K562 (cell line): ENCODE measurements around the gene ZBTB9. TPM values are rescaled to one million over a fixed set of nuclear protein-coding genes. Genes with fewer than 3 reads are reported as not detected.
A peak's percentile ranks its signal among the peaks of the same experiment; 100 is the strongest.

Experiments used
- ATAC-seq: fragments of 200-7000 bp; cut with Tn5 transposase; 3 replicates; pipeline ENCODE4 v1.9.1; 2020; ENCODE audit warnings: moderate library complexity
- BruUV-seq: library from RNA; stranded (reverse); fragments of 400-500 nt; replicated peaks from 2 replicates; lab custom pipeline; 2021; lab: Mats Ljungman, UMichigan
- CTCF ChIA-PET: fragments of 300-600 bp; formaldehyde crosslinking; extraction: SDS; loops from one replicate; lab custom pipeline; 2021; ENCODE audit warnings: low intra/inter-chr PET ratio; lab: Yijun Ruan, JAX
- POLR2A ChIA-PET: fragments of 300-600, 350-650 bp; sonication (Branson Sonifier 250); formaldehyde crosslinking; extraction: SDS; loops from one replicate; lab custom pipeline; 2021; ENCODE audit warnings: antibody characterized with exemption, inconsistent platforms; lab: Yijun Ruan, JAX
- DNase-seq, 4 experiments: peaks; one replicate each; pipeline versions ENCODE4 v3.0.0 to v3.0.0-alpha.2; 2011 to 2018; ENCODE audit warnings: low spot score in 3 of 4, mixed read lengths in 3 of 4; ENCODE audit errors: extremely low read depth in 1 of 4
- FAIRE-seq: peaks from 2 replicates; lab custom pipeline; 2011; peaks lifted over from hg19 to GRCh38; lab: Jason Lieb, UNC
- H2AFZ ChIP-seq: 2 replicates; pipeline ENCODE4 v1.6.0; 2011; ENCODE audit warnings: low read depth, low read length, control low read depth, inconsistent platforms
- H3K27ac ChIP-seq: fragments of 200-600 bp; 3 replicates; pipeline ENCODE4 v1.8.0; 2011; ENCODE audit warnings: low read depth, mild to moderate bottlenecking, control low read depth, inconsistent platforms, low read length, moderate library complexity, mixed read lengths; ENCODE audit errors: extremely low read depth
- H3K27me3 ChIP-seq, 2 experiments: fragments of 300-600 bp in 1 of 2; 2 replicates in 1 of 2; 3 replicates in 1 of 2; pipeline versions ENCODE4 v1.6.0 to v1.8.0; 2011; ENCODE audit warnings: inconsistent platforms in 2 of 2, low read length in 2 of 2, mild to moderate bottlenecking in 1 of 2, mixed read lengths in 1 of 2, moderate library complexity in 1 of 2; ENCODE audit not compliant: control insufficient read depth in 2 of 2, insufficient read depth in 2 of 2
- H3K36me3 ChIP-seq: fragments of 300-600 bp; 3 replicates; pipeline ENCODE4 v1.8.0; 2011; ENCODE audit warnings: mild to moderate bottlenecking, low read length, inconsistent platforms; ENCODE audit not compliant: control insufficient read depth, insufficient read depth
- H3K4me1 ChIP-seq, 2 experiments: fragments of 200-600 bp in 1 of 2; replicated peaks in 1 of 2; 2 replicates in 1 of 2; 3 replicates in 1 of 2; pipeline versions ENCODE4 v1.5.1 to v1.8.0; 2011; ENCODE audit warnings: inconsistent platforms in 2 of 2, low read length in 2 of 2, mild to moderate bottlenecking in 1 of 2, mixed read lengths in 1 of 2, moderate library complexity in 1 of 2; ENCODE audit not compliant: control insufficient read depth in 2 of 2, insufficient read depth in 2 of 2
- H3K4me2 ChIP-seq: 2 replicates; pipeline ENCODE4 v1.6.1; 2011; ENCODE audit warnings: low read length, control low read depth, inconsistent platforms, mixed read lengths; ENCODE audit not compliant: insufficient read depth
- H3K4me3 ChIP-seq: fragments of 200-600 bp; sonication (generic), shearing (Covaris generic); 2 replicates; pipeline ENCODE4 v1.5.1; 2016; ENCODE audit warnings: control low read depth, inconsistent platforms
- H3K79me2 ChIP-seq: fragments of 200-600 bp; 3 replicates; pipeline ENCODE4 v1.8.0; 2011; ENCODE audit warnings: low read length, inconsistent platforms; ENCODE audit not compliant: control insufficient read depth, insufficient read depth
- H3K9ac ChIP-seq, 2 experiments: 2 replicates each; pipeline versions ENCODE4 v1.6.0 to v1.6.1; 2011; ENCODE audit warnings: low read depth in 2 of 2, low read length in 2 of 2, control low read depth in 1 of 2, inconsistent platforms in 1 of 2, mild to moderate bottlenecking in 1 of 2, mixed read lengths in 1 of 2; ENCODE audit not compliant: insufficient read depth in 1 of 2
- H3K9me1 ChIP-seq: one replicate; pipeline ENCODE4 v1.6.0; 2011; ENCODE audit warnings: inconsistent platforms, mild to moderate bottlenecking, low read length, moderate library complexity; ENCODE audit not compliant: control insufficient read depth, insufficient read depth
- H3K9me3 ChIP-seq: replicated peaks from 2 replicates; pipeline ENCODE4 v1.5.1; 2011; ENCODE audit warnings: low read depth, low read length, inconsistent platforms; ENCODE audit not compliant: control insufficient read depth, insufficient read depth
- H4K20me1 ChIP-seq: replicated peaks from 2 replicates; pipeline ENCODE4 v1.6.1; 2011; ENCODE audit warnings: low read length, inconsistent platforms, mixed read lengths; ENCODE audit not compliant: control insufficient read depth, insufficient read depth
- CTCFL ChIP-seq: IDR thresholded peaks from 2 replicates; pipeline ENCODE4 v1.6.1; 2011; ENCODE audit warnings: borderline replicate concordance, low read depth, mild to moderate bottlenecking, moderate library complexity, low read length; ENCODE audit not compliant: insufficient read depth, poor library complexity, severe bottlenecking
- FUS ChIP-seq: fragments of 200-400 bp; formaldehyde crosslinking; optimal IDR thresholded peaks from 2 replicates; pipeline ENCODE3; 2017; ENCODE audit warnings: low read depth, low read length
- HMG20A ChIP-seq: fragments of 450-650 bp; formaldehyde crosslinking; conservative IDR thresholded peaks from 2 replicates; pipeline ENCODE4 v1.4.0; 2020; ENCODE audit warnings: mild to moderate bottlenecking, mixed read lengths
- KLF6 ChIP-seq: fragments of 250-450 bp; sonication (Bioruptor Pico); IDR thresholded peaks from 2 replicates; pipeline ENCODE4 v1.4.0; 2020; ENCODE audit warnings: mild to moderate bottlenecking, moderate library complexity, borderline replicate concordance
- NCOA4 ChIP-seq: fragments of 450-650 bp; IDR thresholded peaks from 2 replicates; pipeline ENCODE4 v1.6.1; 2018; ENCODE audit warnings: mild to moderate bottlenecking; ENCODE audit not compliant: partially characterized antibody
- RBFOX2 ChIP-seq: fragments of 200-400 bp; formaldehyde crosslinking; IDR thresholded peaks from 2 replicates; pipeline ENCODE4 v1.6.1; 2017; ENCODE audit warnings: low read depth, mild to moderate bottlenecking, low read length, moderate library complexity
- RCOR1 ChIP-seq, 2 experiments: IDR thresholded peaks; 2 replicates each; pipeline ENCODE4 v1.6.1; 2012; ENCODE audit warnings: low read depth in 2 of 2, low read length in 2 of 2, borderline replicate concordance in 1 of 2, improper control_type of control experiment in 1 of 2
- SMAD1 ChIP-seq: fragments of 150-350 bp; IDR thresholded peaks from 2 replicates; pipeline ENCODE4 v1.6.1; 2014; ENCODE audit warnings: low read length, low read depth; ENCODE audit not compliant: partially characterized antibody
- ZNF318 ChIP-seq, 2 experiments: fragments of 450-650 bp; IDR thresholded peaks; 2 replicates each; pipeline ENCODE4 v1.6.1; 2016; ENCODE audit warnings: mild to moderate bottlenecking in 2 of 2, borderline replicate concordance in 1 of 2, low read depth in 1 of 2, moderate library complexity in 1 of 2
- ZNF41 ChIP-seq: fragments of 250-450 bp; sonication (Bioruptor Pico); conservative IDR thresholded peaks from 2 replicates; pipeline ENCODE4 v1.4.0; 2020; ENCODE audit warnings: mild to moderate bottlenecking
- WGBS: fragments of 100-300 bp; shearing (Covaris generic); methylation state at CpG from one replicate; pipeline ENCODE4 v1.1.6; 2016; ENCODE audit warnings: low coverage, mixed read lengths; ENCODE audit not compliant: insufficient coverage; ENCODE audit errors: missing lambda C conversion rate; 5-methylcytosine and 5-hydroxymethylcytosine counted together
- in situ Hi-C: fragments of 300-500 bp; cut with MboI; formaldehyde crosslinking; loops from 4 replicates; pipeline ENCODE4 v1.15.0; 2018; ENCODE audit warnings: inconsistent platforms, mixed read lengths
- intact Hi-C: fragments of 100-400 bp; cut with micrococcal nuclease; formaldehyde crosslinking; loops from 2 replicates; pipeline ENCODE4 v1.14.2; 2022
- polyA plus RNA-seq, 8 experiments: library from polyadenylated mRNA; depleted of rRNA in 4 of 8; stranded (reverse) in 5 of 8; unstranded in 3 of 8; fragments of >200 nt; fragmentation: Nextera tagmentation in 2 of 8; fragmentation: Illumina TruSeq in 1 of 8; extraction: Ambion mirVana in 2 of 8; extraction: Trizol in 1 of 8; gene quantifications; 2 replicates each; pipeline versions ENCODE4 v1.2.1 to v1.2.3, GENCODE V29; 2011 to 2014; ENCODE audit warnings: inconsistent platforms in 1 of 8, missing spikeins in 1 of 8
- total RNA-seq, 7 experiments: library from RNA; depleted of rRNA in 6 of 7; stranded (reverse); fragments of >200 nt in 6 of 7; fragmentation: Illumina TruSeq in 2 of 7; extraction: Trizol in 2 of 7; gene quantifications; 2 replicates each; pipeline versions ENCODE4 v1.2.1 to v1.2.3, GENCODE V29; 2011 to 2021; ENCODE audit warnings: low replicate concordance in 1 of 7

ZBTB9 gene
- total and polyA plus RNA-seq, 9 of the 15 experiments (the other 6 are each of a cell fraction or from before 2014, with no cell fraction given): 1.9 to 19.5 (median 10.4) TPM

GRCh38 chr6:33414592-33415271 lies 39.6 kb upstream of the ZBTB9 start:
- 59% methylated on average over 5 of the region's 12 CpGs for WGBS
- ChIA-PET POLR2A (interaction anchor here (0.6 kb wide), 1 partner anchor 22 kb away, joined by 3 read pairs; no protein-coding TSS in a partner anchor), CTCF (no interaction called here)
- peak; percentile 37 for FAIRE-seq
- in situ Hi-C loops (no loop called here), intact Hi-C loops (loop anchor here (5.0 kb wide), 1 partner anchor 117 kb away; the partner anchor contains the start of gene RGL2)
- no peak overlapping the region for H3K4me2 ChIP-seq
- H3K79me2 ChIP-seq: peaks cover 53% of the 10 kb centered on the region
- peaks cover 50% of the 10 kb centered on the region; the same call in 2 of the 3 replicates for H3K36me3 ChIP-seq
- H2AFZ ChIP-seq: no peak overlapping the region
- BruUV-seq: no TSS peak
- no peak overlapping the region for H3K4me3 ChIP-seq
- H4K20me1 ChIP-seq: peaks cover 5% of the 10 kb centered on the region
- no peak for ATAC-seq
- peak; percentile 50 to 69 (median 60) for DNase-seq
- peak overlapping the region in 1 of 2 experiments; percentile 50; a peak in 1 of 4 replicates for H3K9ac ChIP-seq
- H3K4me1 ChIP-seq: peaks cover 33 to 47% of the 10 kb centered on the region in 2 experiments
- H3K9me1 ChIP-seq: no peaks in the 10 kb centered on the region
- H3K27me3 ChIP-seq: no peaks in the 10 kb centered on the region
- no peak overlapping the region for H3K27ac ChIP-seq
- no peaks in the 10 kb centered on the region for H3K9me3 ChIP-seq
- TF ChIP-seq HMG20A (CRISPR knock-in tag): no peak
- no peak for TF ChIP-seq ZNF41 (CRISPR knock-in tag)
- peak; percentile 65 for TF ChIP-seq RBFOX2
- TF ChIP-seq KLF6 (CRISPR knock-in tag): no peak
- peak in 1 of 2 experiments; percentile 66; a peak in 1 of 4 replicates for TF ChIP-seq RCOR1 (IDR thresholded peaks at IDR 0.05; ENCODE audit: borderline replicate concordance in 1 of 2, low read depth in 2 of 2, low read length in 2 of 2)
- no peak for TF ChIP-seq NCOA4
- no peak for TF ChIP-seq SMAD1
- no peak for TF ChIP-seq ZNF318 (IDR thresholded peaks at IDR 0.05; ENCODE audit: borderline replicate concordance in 1 of 2, low read depth in 1 of 2)
- TF ChIP-seq CTCFL: peak; percentile 97
- no peak for TF ChIP-seq FUS
